HG02798 (cell line): ENCODE results near the gene SMARCC2.
A peak's percentile ranks its signal among the peaks of the same experiment; 100 is the strongest.
"Not testable (repeated sequence)": the region's sequence is repeated elsewhere in the genome, so short reads cannot be mapped to it uniquely, and the experiment has no call there.

Source experiments
- ATAC-seq: cut with Tn5 transposase; IDR thresholded peaks from one replicate; pipeline ENCODE4 v1.9.1; 2021; ENCODE audit warnings: mild to moderate bottlenecking; ENCODE audit not compliant: unreplicated experiment, poor library complexity

The SMARCC2 gene

GRCh38 chr12:56127888-56128669 lies 61.2 kb downstream of the SMARCC2 start, which contains the start of gene ESYT1:
ESYT1 (plus strand) TSS chr12:56128267; CDS start chr12:56128320, 53 bp downstream.
- ATAC-seq: peak; percentile 93

DNA sequence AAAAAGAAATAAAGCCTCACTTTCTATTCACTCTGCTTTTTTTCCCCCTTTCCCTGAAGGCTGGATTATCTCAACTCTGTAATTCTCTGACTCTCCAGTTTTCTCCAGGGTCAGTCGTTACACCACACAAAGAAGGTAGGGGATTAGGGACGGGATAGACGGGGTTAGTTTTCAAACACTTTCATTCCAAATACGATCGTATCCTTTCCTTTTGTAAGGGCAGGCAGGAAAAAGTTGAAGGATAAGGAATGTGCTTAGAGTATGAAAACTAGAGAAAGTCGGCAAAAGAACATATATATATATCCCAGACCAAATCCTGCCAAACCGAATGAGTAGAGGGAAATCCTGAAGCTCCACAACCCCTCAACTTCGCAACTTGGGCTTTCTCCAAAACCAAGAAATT lies 61.8 kb downstream of the SMARCC2 start:
- no peak for ATAC-seq

DNA sequence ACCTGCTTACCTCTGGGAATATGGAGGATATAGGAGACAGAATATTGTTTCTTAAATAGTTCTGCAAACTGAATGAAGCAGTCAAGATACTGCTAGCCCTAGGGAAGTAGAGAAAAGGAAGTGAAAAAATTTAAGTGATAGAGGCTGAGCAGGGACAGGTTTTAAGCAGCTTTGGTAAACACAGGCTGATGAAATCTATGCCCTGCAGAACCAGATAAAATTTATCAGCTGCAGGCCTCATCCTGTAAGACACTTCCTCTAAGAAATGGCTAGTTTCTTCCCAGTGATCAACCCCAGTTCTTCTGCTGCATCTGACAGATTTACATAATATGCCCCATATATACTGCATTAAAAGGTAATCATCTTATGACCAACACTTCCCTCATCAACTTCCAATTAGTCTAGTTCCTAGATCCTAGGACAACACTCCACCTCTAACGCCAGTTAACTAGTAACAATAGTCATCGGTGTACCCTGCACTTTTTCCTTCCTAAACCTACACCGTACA lies 62.5 kb downstream of the SMARCC2 start:
- ATAC-seq: no peak

GRCh38 chr12:56124133-56124532 lies 65.2 kb downstream of the SMARCC2 start:
- ATAC-seq: no peak

- ATAC-seq: no peak
These were observed 66.6 kb downstream of the SMARCC2 start for GRCh38 chr12:56122637-56123036.

GRCh38 chr12:56121204-56121870 lies 67.9 kb downstream of the SMARCC2 start:
- ATAC-seq: no peak

DNA sequence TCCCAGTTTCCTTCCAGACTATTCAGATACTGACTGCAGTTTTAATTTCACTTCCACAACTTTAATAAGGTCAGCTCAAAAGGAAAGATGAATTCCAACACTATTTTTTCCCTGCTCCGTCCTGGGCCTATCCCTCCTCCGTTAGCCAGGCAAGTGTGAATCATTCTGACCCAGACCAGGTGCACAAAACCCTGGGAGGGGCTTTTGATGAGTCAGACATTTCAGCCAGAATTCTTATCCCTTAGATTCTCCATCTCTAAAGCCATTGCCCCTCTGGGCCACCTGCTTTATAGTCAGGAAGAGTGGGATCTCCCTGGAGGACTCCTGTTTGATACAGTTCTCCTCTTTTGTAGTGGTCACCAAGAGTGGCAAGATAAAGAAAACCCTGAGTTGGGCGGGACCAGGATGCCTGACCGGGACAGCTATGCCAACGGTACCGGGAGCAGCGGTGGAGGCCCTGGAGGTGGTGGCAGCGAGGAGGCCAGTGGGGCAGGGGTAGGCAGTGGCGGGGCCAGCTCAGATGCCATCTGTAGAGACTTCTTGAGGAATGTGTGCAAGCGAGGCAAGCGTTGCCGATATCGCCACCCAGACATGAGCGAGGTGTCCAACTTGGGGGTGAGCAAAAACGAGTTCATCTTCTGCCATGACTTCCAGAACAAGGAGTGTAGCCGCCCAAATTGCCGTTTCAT lies 69.0 kb downstream of the SMARCC2 start:
- no peak for ATAC-seq

DNA sequence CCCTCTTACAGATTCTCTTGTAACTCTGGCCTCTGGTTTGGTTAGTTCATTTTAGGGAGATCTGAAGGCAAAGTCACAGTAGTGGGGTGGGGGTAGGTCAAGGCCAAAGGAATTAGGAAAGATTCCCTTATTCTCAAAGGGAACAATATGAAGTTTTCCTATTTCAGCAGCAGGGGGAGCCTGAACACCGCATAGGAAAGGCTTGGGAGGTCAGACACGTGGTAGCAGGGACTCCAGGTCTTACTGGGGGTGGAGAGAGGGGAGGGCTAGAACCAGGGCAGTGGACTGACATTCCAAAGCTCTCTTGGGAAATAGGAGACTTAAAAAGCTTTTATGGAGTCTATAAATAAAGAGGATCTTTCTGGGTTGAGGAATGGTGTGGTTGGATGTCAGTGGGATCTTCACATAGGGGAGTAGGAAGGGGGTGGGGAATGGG lies 69.9 kb downstream of the SMARCC2 start:
- ATAC-seq: no peak

- ATAC-seq: peak; percentile 1
These were observed 70.5 kb downstream of the SMARCC2 start for GRCh38 chr12:56118688-56119357.

DNA sequence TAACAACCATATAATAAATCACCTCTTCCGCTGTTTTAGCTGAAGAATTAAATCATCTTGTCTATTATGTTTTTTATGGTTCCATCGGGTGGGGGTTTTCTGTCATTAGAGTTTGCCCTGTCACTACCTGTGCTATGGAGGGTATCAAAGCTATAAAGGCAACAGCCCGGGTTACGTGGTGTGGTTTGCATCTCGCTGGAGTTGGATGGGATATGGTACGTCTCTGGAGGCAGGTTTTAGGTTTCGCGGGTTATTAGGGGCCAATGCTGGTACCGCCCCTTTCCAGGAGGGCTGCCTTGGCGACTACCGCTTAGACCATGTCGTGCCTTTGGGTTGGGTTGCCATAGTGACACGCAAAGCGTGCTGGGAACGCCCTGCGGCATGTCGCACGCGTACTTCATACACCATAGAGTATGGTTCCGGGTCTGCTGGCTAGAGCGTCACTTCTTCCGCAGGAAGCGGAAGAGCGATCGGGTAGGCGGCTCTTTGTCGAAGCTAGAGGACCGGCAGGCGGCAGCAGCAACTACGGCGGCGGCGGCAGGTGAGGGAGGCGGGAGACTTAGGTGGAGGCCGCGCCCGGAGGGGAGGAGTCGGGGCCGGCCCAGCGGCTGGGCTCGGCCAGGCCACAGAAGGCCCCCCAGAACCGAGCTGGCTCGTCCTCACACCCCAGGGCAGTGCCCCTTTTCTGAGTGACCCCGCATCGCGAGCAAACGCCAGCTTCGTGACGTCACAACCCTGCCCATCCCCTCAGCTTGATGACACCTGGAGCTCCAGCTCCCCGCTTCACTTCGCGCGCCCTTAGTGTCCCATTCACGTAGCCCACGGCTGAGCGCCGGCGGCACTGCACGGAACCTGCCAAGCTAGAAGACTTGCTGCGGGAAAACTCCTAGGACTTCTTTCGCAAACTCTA lies 71.2 kb downstream of the SMARCC2 start, which contains the start of gene ZC3H10:
Gene ZC3H10 (plus strand): TSS at position 489 of the 910 bp plus-strand sequence. CDS start 2,297 bp downstream, outside the sequence.
- peak; percentile 83 for ATAC-seq

- not testable (repeated sequence) for ATAC-seq
These were observed 72.1 kb downstream of the SMARCC2 start for GRCh38 chr12:56117082-56117706.

- peak; percentile 52 for ATAC-seq
These were observed 72.8 kb downstream of the SMARCC2 start, which contains the start of gene RPL41 for GRCh38 chr12:56116267-56117081. RPL41 (plus strand) TSS chr12:56116633.

DNA sequence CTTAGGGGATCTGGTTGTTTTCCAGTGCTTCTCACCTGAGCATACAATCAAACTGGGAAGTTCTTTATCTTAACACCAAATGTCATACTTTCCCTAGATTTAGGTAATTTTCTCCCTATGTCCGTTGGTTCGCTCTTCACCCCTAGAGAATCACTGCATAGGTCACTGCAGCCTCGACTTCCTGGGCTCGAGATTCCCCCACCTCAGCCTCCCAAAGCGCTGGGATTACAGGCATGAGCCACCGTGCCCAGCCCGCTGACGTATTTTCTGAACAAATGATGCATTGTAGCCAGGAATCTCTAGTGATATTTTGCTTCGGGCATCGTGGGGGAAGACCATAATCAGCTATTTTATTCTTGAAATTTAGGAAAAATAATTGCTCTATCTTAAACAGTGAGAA lies 74.0 kb downstream of the SMARCC2 start:
- ATAC-seq: no peak

GRCh38 chr12:56114084-56114483 lies 75.2 kb downstream of the SMARCC2 start:
- ATAC-seq: no peak
